Jurkat, Clone E6-1 (cell line): ENCODE results near the gene STEAP1B.
"Not testable (repeated sequence)": the region's sequence is repeated elsewhere in the genome, so short reads cannot be mapped to it uniquely, and the experiment has no call there.

Experiments used
- DNase-seq: peaks from one replicate; pipeline ENCODE4 v3.0.0-alpha.2; 2011; ENCODE audit warnings: low read depth, low spot score
- H3K4me3 ChIP-seq: 2 replicates; pipeline ENCODE4 v1.5.1; 2011; ENCODE audit warnings: mild to moderate bottlenecking, low read length, control low read depth, moderate library complexity

The STEAP1B gene

DNA sequence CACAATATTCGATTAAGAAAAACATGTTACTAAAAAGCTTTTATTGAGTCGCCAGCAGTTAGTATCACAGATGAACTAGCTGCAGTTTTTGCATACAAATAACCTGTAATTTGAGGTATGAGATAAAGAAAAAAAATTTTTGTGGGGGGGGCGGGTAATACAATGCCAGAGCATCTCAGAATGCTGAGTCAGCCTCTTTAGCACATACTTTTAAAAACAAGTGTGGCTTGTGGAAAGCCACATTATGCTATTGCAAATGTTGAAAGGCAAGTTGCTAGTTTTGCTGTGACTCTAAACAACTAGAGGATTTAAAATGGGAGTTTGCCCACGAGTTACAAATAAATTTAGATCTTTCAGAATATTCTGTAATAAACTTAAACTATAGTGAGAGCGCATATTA is 2.1 kb upstream of the STEAP1B start:
- not testable (repeated sequence) for H3K4me3 ChIP-seq, DNase-seq

- not testable (repeated sequence) for H3K4me3 ChIP-seq, DNase-seq
These were observed 1.3 kb upstream of the STEAP1B start for GRCh38 chr7:22501336-22501735.

DNA sequence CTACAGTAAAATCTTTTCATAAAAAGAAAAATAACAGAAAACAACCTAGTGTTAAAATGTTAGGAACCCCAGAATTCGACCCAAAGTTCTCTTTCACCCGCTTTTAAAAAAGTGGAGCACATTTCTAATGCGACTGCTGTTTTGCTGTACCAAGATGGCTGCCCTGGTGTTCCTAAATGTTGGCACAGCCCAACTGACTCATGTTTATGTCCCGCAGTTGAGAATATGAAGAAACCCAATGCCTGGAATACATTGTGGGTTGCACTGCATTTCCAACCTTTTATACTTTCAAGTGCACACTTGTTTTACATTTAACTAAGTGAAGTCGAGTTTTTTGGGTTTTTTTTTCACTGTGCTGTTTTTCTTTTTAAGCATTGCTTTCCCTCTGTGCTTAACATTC is 944 bp downstream of the STEAP1B start:
- no peak for DNase-seq
- no peak overlapping the region for H3K4me3 ChIP-seq

DNA sequence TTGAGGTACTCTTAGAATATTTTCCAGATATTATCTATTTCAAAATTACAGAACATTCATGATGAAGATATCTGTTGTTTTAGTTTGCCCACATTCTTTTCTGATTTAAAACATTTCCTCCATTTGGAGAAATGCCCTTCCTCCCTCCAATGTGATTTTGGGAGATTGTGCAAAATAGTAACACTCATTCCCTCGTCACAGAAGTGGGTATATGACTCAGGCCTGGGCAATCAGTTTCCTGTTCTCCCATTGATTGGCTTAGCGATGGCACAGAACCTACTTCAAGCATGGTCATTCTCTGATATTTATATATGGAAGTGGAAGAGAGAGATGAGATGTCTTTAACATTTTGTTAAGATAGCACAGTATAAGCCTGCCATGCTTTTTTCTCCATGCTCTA is 3.1 kb downstream of the STEAP1B start:
- not testable (repeated sequence) for DNase-seq, H3K4me3 ChIP-seq

DNA sequence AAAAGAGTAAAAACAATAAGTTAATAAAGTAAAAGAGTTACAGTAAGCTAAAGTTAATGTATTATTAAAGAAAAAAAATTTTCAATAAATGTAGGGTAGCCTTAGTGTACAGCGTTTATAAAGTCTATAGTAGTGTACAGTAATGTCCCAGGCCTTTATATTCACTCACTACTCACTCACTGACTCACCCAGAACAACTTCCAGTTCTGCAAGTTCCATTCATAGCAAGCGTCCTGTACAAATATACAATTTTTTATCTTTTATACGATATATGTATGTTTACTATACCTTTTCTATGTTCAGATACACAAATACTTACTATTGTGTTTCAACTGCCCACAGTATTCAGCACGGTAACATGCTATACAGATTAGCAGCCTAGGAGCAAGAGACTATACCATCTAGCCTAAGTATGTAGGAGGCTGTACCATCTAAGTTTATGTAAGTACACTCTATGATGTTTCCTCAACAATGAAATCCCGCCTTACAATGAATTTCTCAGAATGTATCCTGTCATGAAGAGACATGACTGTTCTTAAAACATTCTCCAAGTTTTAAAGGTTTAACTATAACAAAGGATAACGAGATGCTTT is 3.6 kb downstream of the STEAP1B start:
- not testable (repeated sequence) for H3K4me3 ChIP-seq, DNase-seq

DNA sequence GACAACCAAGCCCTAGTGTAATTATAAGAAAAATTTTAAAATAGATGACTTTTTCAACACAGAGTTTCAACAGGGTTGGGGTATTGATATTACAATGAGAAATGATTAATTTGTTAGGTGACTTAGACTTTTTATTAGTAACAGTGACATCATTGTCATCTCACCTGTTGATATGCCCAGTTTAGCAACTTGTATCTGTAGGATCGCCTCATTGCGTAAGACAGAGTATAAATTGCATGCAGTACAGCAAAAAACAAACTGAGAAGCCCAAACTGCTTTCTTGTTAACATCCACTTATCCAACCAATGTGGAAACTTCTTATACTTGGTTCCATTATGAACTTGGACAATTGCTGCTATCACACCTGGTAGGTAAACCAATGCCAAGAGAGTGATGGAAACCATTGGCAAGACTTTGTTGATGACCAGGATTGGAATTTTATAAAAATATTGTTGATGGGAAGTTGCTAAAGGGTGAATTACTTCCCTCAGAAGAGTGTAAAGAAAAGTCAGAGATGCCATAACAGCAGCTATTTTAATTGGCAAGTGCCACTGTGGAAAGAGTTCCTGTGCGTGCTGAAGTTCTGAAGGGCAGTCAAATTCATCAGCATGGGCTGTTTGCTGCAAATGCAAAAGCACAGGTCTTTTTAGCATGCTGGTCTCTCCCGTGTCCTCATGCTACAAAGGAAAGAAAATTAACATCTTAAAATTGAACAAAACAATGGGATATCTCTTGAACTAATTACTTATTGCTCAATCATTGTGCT is 6.6 kb downstream of the STEAP1B start:
- not testable (repeated sequence) for H3K4me3 ChIP-seq, DNase-seq

DNA sequence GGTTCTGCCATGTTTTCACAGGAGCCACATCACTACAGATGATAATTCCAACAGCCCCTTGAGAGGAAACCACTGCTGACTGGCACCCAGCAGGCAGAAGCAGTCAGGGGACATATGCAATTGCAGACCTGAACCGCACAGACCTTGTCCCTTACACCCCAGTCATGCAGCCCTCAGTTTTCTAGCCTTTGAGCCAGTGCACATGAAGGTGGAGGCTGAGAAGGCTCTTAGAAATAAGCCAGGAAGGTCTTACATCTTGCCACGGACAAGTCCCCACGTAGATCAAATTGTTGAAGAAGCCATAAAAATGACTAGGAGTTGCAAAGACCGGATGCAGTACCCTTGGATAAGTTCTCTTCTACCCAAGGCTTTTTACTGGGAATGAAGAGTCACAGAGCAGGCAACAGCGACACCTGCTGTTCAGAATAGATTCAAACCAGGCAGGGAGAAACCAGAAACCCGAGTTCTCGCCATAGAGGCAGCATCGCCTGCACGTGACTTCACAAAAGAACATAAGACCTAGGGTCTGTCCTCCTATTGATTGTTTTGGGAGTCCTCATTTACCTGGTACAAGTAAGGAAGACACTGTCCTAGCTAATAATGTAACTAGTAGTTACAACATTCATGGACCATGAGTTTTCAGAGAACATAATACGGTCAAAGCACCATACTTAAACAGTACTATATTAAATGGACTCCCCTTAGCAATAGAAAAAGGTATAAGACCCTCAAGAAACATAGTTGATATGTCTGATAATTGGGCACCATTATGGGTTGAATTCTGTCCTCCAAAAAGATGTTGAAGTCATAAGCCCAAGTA is 11.1 kb downstream of the STEAP1B start:
- DNase-seq: peak; percentile 58

GRCh38 chr7:22487978-22488642 is 11.9 kb downstream of the STEAP1B start:
- DNase-seq: no peak
- no peak overlapping the region for H3K4me3 ChIP-seq

More for the DNA sequence above, 11.1 kb downstream of the STEAP1B start:
- H3K4me3 ChIP-seq: no peak overlapping the region

- no peak for DNase-seq
- no peak overlapping the region for H3K4me3 ChIP-seq
These were observed 13.4 kb downstream of the STEAP1B start for GRCh38 chr7:22486597-22486996.

- peak; percentile 35 for DNase-seq
- no peak overlapping the region for H3K4me3 ChIP-seq
These were observed 14.8 kb downstream of the STEAP1B start for GRCh38 chr7:22485189-22485588.

DNA sequence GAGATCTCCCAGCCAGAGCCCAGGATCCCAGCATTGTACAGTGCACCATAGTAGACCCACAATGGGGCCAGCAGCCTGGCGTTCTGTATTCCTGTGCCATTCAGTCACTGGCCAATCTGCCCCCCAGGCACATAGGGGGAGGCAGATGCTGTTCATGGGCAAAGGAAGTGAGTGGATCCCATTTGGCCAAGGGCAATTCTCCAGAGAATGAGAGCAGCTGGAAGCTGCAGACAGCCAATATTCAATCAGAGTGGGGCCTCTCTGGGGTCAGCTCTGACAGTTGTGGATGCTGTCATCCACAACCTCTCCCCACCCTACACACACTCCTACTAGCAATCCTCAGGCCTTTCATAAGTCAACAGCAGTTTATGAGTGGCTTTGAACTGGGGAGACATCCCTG is 17.5 kb downstream of the STEAP1B start:
- H3K4me3 ChIP-seq: no peak overlapping the region
- no peak for DNase-seq

DNA sequence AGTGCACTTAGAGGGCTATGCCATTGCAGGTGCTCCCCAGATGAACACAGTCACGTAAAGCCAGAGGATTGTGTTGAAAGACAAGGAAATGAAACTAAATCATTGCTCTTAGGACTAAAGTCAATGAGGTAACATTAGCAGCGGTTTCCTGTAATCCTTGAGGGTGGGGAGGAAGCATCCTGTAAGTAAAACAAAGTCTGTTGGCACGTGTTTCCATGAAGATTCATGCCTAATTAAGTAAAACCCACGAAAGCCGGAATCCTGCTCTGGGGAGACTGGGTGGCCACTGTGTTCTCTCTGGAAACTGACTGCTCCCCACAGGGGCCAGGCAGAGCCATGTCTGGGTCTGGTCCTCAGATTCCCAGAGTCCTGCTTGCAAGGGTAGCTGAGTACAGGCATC is 18.3 kb downstream of the STEAP1B start:
- H3K4me3 ChIP-seq: no peak overlapping the region
- peak; percentile 69 for DNase-seq

DNA sequence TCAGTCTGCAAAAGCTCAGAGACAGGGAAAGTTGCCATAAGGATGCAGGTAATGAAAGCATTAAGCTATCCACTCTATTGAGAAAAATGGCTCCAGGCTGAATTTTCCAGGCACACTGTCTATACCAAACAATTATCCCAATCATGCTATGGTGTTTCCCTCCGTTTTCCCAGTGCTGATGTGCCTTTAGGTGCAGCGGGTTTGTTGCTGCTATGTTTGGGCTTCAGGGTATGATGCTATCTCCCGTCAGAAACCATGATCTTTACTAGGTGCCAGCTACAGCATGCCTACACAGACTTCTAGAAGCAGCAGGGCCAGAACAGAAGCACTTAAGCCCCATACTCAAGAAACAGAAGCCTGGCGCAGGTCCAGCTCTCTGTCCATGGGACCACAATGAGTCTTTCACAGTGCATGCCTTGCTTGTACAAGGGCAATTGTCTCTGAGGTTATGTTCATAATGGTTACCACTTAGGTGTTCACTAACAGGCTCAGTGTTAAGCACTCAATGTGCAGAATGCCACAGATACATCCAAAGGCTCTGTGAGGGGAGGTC is 19.4 kb downstream of the STEAP1B start:
- no peak overlapping the region for H3K4me3 ChIP-seq
- DNase-seq: no peak

DNA sequence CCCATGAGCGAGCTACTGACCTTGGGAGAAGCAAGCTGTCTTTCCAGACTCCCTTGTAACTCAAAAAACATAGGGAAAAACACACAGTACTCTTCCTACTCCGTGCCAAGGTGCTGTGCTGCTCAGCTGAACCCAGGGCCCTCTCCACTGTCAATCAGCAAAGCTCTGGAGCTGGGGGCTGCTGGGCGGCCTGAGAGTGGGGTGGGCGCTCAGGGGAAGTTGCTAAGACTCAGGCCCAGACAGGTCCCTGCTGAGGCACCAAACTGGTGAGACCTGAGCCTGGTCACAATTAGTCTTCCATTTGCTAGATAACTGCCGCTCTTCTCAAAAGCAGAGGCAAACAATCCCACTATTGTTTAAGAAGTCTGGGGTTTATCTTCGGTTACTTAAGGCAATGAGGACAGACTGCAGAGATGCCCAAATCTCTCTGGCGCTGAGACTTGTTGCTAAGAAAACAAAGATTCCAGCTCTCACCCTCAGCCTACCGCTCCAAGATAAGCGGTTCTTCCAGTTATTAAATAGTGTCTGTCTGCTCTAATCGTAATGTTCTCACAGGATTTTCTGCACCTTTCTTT is 22.0 kb downstream of the STEAP1B start:
- no peak for DNase-seq
- no peak overlapping the region for H3K4me3 ChIP-seq

- no peak for DNase-seq
- H3K4me3 ChIP-seq: no peak overlapping the region
These were observed 22.7 kb downstream of the STEAP1B start for GRCh38 chr7:22477262-22477661.

DNA sequence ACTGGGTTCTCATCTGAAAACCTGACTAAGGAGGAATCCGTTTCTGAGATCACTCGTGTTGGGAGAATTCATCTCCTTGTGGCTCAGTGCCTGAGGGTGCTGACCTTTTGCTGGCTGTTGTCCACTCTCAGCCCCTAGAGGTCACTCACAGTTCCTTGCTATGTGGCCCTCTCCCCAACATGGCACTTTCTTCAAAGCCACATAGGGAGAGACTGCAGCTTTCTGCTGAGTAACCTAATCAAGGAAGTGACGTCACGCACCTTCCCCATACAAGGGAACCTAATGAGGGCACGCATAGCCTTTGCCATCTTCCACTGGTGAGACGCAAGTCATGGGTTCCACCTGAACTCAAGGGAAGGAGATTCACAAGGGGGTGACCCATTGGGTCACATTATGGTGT is 23.2 kb downstream of the STEAP1B start:
- DNase-seq: no peak
- no peak overlapping the region for H3K4me3 ChIP-seq

GRCh38 chr7:22474645-22475044 is 25.3 kb downstream of the STEAP1B start:
- H3K4me3 ChIP-seq: no peak overlapping the region
- no peak for DNase-seq

DNA sequence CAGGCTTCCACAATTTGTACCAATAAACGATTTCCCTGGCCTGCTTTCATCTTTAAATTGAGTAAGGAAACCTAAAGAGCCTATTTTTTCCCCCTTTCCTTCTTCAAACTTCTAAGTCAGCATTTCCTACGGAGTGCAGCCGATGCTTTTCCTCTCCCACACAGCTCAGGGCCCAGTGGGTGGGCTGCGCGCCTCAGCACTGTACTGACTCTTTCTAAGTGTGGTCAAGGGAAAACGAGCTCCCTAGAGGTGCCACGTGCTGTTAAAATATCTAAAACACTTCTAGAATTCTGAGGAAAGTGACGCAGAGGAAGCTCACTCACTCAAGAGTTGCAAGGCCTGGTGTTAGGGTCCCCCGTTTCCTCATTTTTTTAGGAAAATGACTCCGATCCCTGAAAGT is 29.0 kb downstream of the STEAP1B start:
- H3K4me3 ChIP-seq: no peak overlapping the region
- DNase-seq: no peak
